Astrocyte of the cerebellum (primary cell): ENCODE measurements around the gene PLA2G4D.

ENCODE experiments used
- DNase-seq: peaks from one replicate; pipeline ENCODE4 v3.0.0-alpha.2; 2011; ENCODE audit warnings: low read depth
- H3K4me3 ChIP-seq: 2 replicates; pipeline ENCODE4 v1.5.1; 2011; ENCODE audit warnings: mild to moderate bottlenecking, low read depth, low read length, moderate library complexity
- CTCF ChIP-seq: IDR thresholded peaks from 2 replicates; pipeline ENCODE4 v1.5.1; 2012; ENCODE audit warnings: low read length, low read depth, moderate library complexity, mild to moderate bottlenecking; ENCODE audit errors: missing control alignments
- in situ Hi-C: cut with HindIII; loops from 2 replicates; pipeline ENCODE4 v1.10.0; 2017; ENCODE audit warnings: low sequenced_read_pairs

The PLA2G4D gene

DNA sequence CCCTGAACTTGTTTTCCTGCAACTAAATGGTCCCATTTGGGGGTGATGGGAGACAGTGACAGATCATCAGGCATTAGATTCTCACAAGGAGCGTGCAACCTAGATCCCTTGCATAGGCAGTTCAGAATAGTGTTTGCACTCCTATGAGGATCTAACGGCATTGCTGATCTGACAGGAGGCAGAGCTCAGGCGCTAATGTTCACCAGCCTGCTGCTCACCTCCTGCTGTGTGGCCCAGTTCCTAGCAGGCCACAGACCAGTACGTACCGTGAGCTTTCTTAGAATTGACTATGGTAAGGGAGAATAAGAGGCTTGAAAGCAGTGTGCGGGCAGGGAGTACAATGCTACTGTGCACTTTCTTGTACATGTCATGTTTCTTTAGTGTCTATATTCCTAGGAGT is 56.0 kb downstream of the PLA2G4D start:
- no peak overlapping the region for H3K4me3 ChIP-seq
- TF ChIP-seq CTCF, result no peak
- in situ Hi-C loops, result no loop called here
- DNase-seq, result no peak

- TF ChIP-seq CTCF, result no peak
Observed at GRCh38 chr15:42037656-42038055, 56.7 kb downstream of the PLA2G4D start.

DNA sequence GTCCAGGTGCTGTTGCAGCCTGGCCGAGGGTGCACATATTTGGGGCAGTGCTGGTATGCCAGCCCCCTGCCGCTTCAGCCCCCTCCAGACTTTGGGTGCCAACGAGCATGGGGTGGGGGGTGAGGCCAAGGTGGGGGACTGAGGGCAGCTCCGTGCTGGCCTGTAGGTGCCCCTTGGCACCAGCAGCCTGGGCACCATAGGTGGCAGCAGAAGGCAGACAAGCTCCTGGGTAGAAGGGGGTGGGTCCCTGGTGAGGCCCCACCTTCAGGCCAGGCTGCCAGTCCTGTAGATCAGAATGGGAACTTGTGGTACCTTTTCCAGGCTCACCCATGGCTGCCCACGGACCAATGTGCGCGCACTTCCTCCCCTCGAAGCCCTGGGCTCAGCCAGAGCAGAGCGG is 57.4 kb downstream of the PLA2G4D start:
- no peak for TF ChIP-seq CTCF
- no peak overlapping the region for H3K4me3 ChIP-seq
- DNase-seq, result no peak
- in situ Hi-C loops, result no loop called here

More at GRCh38 chr15:42037656-42038055, 56.7 kb downstream of the PLA2G4D start:
- H3K4me3 ChIP-seq, result no peak overlapping the region
- in situ Hi-C loops, result no loop called here
- no peak for DNase-seq

DNA sequence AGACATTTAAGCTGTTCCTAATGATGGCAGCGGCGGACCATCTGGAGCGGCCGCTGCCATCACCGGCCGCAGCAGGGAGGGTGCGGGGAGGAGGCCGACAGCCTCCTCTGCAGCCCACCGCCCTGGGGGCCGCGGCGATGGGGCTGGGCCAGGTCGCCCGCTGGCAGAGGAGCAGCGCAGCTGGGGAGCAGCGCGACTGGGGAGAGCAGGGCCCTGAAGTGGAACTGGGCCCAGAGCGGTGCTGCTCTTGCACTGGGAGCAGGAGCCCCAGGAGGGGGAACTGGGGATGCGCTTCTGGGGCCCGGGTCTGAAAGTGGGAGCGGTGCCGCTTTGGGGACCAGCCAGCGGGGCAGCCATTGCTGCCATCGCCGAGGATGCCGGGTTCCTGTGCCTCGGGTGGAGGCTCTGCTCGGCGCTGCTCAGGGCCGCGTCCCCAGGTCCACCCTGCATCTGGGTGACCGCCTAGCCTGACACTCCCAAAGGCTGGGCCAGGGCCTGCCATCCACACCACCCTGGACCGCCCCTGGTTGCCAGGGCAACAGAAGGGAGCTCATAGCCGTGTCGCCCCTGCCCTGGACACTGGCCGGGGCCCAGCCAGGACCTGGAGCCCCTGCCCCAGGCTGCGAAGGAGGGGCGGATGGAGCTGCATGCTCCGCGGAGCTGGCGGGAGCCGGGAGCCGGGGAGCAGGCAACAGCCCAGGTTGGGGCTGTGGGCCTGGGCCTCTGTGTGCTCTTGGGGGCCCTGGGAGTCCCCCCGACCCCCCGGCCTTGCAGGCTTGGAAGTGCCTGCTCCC is 58.1 kb downstream of the PLA2G4D start:
- in situ Hi-C loops, result no loop called here
- no peak for TF ChIP-seq CTCF
- H3K4me3 ChIP-seq, result no peak overlapping the region
- no peak for DNase-seq

- no peak for DNase-seq
- in situ Hi-C loops, result no loop called here
- TF ChIP-seq CTCF, result no peak
- no peak overlapping the region for H3K4me3 ChIP-seq
Observed at GRCh38 chr15:42035435-42035761, 59.0 kb downstream of the PLA2G4D start.

GRCh38 chr15:42034628-42035434 is 59.5 kb downstream of the PLA2G4D start:
- TF ChIP-seq CTCF, result no peak
- no peak for DNase-seq
- in situ Hi-C loops, result no loop called here
- no peak overlapping the region for H3K4me3 ChIP-seq
